HG02678 (cell line): ENCODE measurements around the gene ANKRD27.

Source experiments
- ATAC-seq: cut with Tn5 transposase; IDR thresholded peaks from one replicate; pipeline ENCODE4 v1.9.1; 2021; ENCODE audit warnings: mild to moderate bottlenecking, moderate library complexity; ENCODE audit not compliant: unreplicated experiment

The ANKRD27 gene

GRCh38 chr19:32566246-32566830 is 108.6 kb downstream of the ANKRD27 start:
- no peak for ATAC-seq

- ATAC-seq, result no peak
These were observed 111.2 kb downstream of the ANKRD27 start for GRCh38 chr19:32563761-32564160.

DNA sequence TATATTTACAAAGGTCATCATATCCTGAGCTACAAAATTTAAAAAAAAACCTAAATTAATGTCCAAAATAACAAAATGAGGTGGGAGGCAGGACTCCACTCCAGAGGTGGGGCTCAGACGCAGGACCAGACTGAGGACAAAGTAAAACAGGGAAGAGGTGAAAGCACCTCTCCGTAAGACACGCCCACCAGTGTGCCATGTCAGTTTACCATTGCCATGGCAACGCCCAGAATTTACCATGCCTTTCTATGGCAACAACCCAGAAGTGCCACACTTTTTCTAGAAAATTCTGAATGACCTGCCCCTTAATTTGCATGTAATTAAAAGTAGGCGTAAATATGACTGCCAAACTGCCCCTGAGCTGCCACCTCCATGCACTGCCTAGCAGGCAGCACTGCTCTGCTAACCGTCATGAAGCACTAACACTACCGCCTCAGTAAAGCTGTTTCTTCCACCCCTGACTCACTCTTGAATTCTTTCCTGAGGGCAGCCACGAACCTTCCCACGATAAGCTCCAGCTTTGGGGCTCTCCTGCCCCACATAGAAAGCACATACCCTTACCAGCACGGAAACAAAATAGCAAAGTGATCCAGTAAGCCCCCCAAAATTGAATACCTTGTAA is 116.3 kb downstream of the ANKRD27 start:
- no peak for ATAC-seq

- no peak for ATAC-seq
These were observed 119.2 kb downstream of the ANKRD27 start for GRCh38 chr19:32555786-32556185.

- no peak for ATAC-seq
These were observed 124.3 kb downstream of the ANKRD27 start for GRCh38 chr19:32550666-32551065.
